Calu3 (cell line): ENCODE data around the gene GBA2. TPM values are rescaled to one million over a fixed set of nuclear protein-coding genes. Genes with fewer than 3 reads are reported as not detected.
A peak's percentile ranks its signal among the peaks of the same experiment; 100 is the strongest.

Experiments used
- BruUV-seq: library from RNA; stranded (reverse); fragments of 400-500 nt; replicated peaks from 2 replicates; lab custom pipeline; 2021; lab: Mats Ljungman, UMichigan
- CTCF ChIA-PET: fragments of 300-600 bp; sonication (Branson Sonifier 250); formaldehyde crosslinking; loops from one replicate; lab custom pipeline; 2022; ENCODE audit warnings: antibody characterized with exemption; lab: Charles Lee
- DNase-seq: peaks from one replicate; pipeline ENCODE4 v3.0.0; 2022
- H3K27ac Mint-ChIP-seq: one replicate; pipeline ENCODE4 v1.8.0; 2022; ENCODE audit warnings: mixed read lengths; ENCODE audit not compliant: unreplicated experiment
- H3K27me3 Mint-ChIP-seq: one replicate; pipeline ENCODE4 v1.8.0; 2022; ENCODE audit warnings: mixed read lengths; ENCODE audit not compliant: unreplicated experiment
- H3K36me3 Mint-ChIP-seq: one replicate; pipeline ENCODE4 v1.8.0; 2022; ENCODE audit warnings: mild to moderate bottlenecking, moderate library complexity, mixed read lengths; ENCODE audit not compliant: insufficient read depth, unreplicated experiment
- H3K4me1 Mint-ChIP-seq: one replicate; pipeline ENCODE4 v1.8.0; 2022; ENCODE audit warnings: mild to moderate bottlenecking, low read depth, mixed read lengths; ENCODE audit not compliant: unreplicated experiment
- H3K4me3 Mint-ChIP-seq: one replicate; pipeline ENCODE4 v1.8.0; 2022; ENCODE audit warnings: mild to moderate bottlenecking, low read depth, moderate library complexity, mixed read lengths; ENCODE audit not compliant: unreplicated experiment
- H3K9me3 Mint-ChIP-seq: one replicate; pipeline ENCODE4 v1.8.0; 2022; ENCODE audit warnings: low read depth, mixed read lengths; ENCODE audit not compliant: unreplicated experiment
- CTCF ChIP-seq: fragments of 200-600 bp; IDR thresholded peaks from one replicate; pipeline ENCODE4 v1.8.0; 2022; ENCODE audit warnings: antibody characterized with exemption; ENCODE audit not compliant: unreplicated experiment
- intact Hi-C: fragments of 100-400 bp; cut with micrococcal nuclease; formaldehyde crosslinking; loops from one replicate; pipeline ENCODE4 v1.10.0; 2022; ENCODE audit not compliant: unreplicated experiment
- total RNA-seq: library from RNA; stranded (reverse); gene quantifications from 2 replicates; pipeline ENCODE4 v1.2.3, GENCODE V29; 2022

GBA2 gene
- total RNA-seq, 1 experiment from 2014 or later: 62.7 TPM

GRCh38 chr9:35792826-35793225 is 43.8 kb upstream of the GBA2 start:
- intact Hi-C loops: no loop called here
- CTCF ChIA-PET: no interaction called here
- no TSS peak for BruUV-seq
- H3K27me3 Mint-ChIP-seq: no peaks in the 10 kb centered on the region
- no peak for DNase-seq
- peak overlapping the region; percentile 27 for H3K27ac Mint-ChIP-seq
- no peak for TF ChIP-seq CTCF
- H3K9me3 Mint-ChIP-seq: no peaks in the 10 kb centered on the region
- peaks cover 6% of the 10 kb centered on the region for H3K36me3 Mint-ChIP-seq
- no peak overlapping the region for H3K4me3 Mint-ChIP-seq
- H3K4me1 Mint-ChIP-seq: peaks cover 18% of the 10 kb centered on the region

- DNase-seq: no peak
- no peak for TF ChIP-seq CTCF
- intact Hi-C loops: no loop called here
- H3K9me3 Mint-ChIP-seq: no peaks in the 10 kb centered on the region
- BruUV-seq: no TSS peak
- no peak overlapping the region for H3K27ac Mint-ChIP-seq
- CTCF ChIA-PET: no interaction called here
- H3K4me3 Mint-ChIP-seq: no peak overlapping the region
- H3K36me3 Mint-ChIP-seq: peaks cover 6% of the 10 kb centered on the region
- H3K27me3 Mint-ChIP-seq: no peaks in the 10 kb centered on the region
- H3K4me1 Mint-ChIP-seq: peaks cover 18% of the 10 kb centered on the region
Observed at GRCh38 chr9:35792024-35792813, 43.2 kb upstream of the GBA2 start.

DNA sequence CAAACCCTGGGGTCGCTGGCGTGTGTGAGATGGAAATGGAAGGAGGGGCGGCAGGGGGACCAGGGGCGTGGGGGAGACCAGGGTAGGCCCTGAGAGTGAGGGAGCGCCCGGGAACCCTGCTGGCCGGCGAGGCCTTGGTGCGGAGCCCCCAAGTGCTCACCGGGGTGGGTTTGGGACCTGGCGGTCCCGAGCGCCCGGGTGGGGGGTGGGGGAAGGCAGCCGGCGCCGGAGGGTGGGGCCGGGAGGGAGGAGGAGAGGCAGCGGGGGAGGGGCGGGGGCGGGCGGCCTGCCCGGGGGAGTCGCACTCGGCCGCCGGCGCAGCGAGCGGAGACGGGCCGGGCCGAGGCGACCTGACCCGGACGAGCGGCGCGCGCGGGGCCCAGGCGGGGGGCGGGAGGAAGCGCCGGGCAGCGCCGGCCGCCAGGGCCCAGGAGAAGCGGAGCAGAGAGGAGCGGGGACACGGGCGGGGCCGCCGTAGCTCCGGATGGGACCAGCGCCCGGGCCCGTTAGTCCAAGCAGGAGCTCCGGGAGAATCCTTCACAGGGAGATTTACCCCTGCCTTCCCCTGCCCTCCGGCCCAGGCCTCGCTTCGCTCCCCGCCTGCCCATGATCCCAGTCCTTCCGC is 42.4 kb upstream of the GBA2 start, which contains the start of gene NPR2:
NPR2 (plus strand) TSS at position 295 of the 625 bp plus-strand sequence. CDS start 818 bp downstream, outside the sequence.
- Mint-ChIP-seq H3K4me3 (no peak within 1 kb of the TSS), H3K4me1 (peaks cover 18% of the 10 kb centered on the region), H3K27me3 (no peaks in the 10 kb centered on the region), H3K36me3 (peaks cover 6% of the 10 kb centered on the region), H3K27ac (no peak within 1 kb of the TSS), H3K9me3 (no peaks in the 10 kb centered on the region)
- no TSS peak for BruUV-seq
- no peak for DNase-seq
- CTCF ChIA-PET: no interaction called here
- intact Hi-C loops: no loop called here
- no peak for TF ChIP-seq CTCF

- Mint-ChIP-seq H3K4me1 (peaks cover 14% of the 10 kb centered on the region), H3K27me3 (no peaks in the 10 kb centered on the region), H3K9me3 (no peaks in the 10 kb centered on the region), H3K4me3 (no peak overlapping the region), H3K36me3 (peaks cover 6% of the 10 kb centered on the region), H3K27ac (no peak overlapping the region)
- DNase-seq: peak; percentile 48
- BruUV-seq: no TSS peak
- CTCF ChIA-PET: interaction anchor here (0.5 to 2.6 kb wide), 8 partner anchors 23 to 145 kb away, joined by 3 to 16 read pairs (median 3); no protein-coding TSS in a partner anchor
- no peak for TF ChIP-seq CTCF
- intact Hi-C loops: loop anchor here (1.0 kb wide), 2 partner anchors 36 to 92 kb away; no protein-coding TSS in a partner anchor
Observed at GRCh38 chr9:35790385-35791296, 41.6 kb upstream of the GBA2 start.
